LNCAP (cell line): ENCODE data around the gene TMEM174.

Experiments used
- CTCF ChIP-seq: fragments of 450-650 bp; IDR thresholded peaks from 2 replicates; pipeline ENCODE4 v1.5.1; 2017; ENCODE audit warnings: mild to moderate bottlenecking

TMEM174 gene

GRCh38 chr5:73199671-73200070 is 26.7 kb downstream of the TMEM174 start:
- TF ChIP-seq CTCF = no peak

DNA sequence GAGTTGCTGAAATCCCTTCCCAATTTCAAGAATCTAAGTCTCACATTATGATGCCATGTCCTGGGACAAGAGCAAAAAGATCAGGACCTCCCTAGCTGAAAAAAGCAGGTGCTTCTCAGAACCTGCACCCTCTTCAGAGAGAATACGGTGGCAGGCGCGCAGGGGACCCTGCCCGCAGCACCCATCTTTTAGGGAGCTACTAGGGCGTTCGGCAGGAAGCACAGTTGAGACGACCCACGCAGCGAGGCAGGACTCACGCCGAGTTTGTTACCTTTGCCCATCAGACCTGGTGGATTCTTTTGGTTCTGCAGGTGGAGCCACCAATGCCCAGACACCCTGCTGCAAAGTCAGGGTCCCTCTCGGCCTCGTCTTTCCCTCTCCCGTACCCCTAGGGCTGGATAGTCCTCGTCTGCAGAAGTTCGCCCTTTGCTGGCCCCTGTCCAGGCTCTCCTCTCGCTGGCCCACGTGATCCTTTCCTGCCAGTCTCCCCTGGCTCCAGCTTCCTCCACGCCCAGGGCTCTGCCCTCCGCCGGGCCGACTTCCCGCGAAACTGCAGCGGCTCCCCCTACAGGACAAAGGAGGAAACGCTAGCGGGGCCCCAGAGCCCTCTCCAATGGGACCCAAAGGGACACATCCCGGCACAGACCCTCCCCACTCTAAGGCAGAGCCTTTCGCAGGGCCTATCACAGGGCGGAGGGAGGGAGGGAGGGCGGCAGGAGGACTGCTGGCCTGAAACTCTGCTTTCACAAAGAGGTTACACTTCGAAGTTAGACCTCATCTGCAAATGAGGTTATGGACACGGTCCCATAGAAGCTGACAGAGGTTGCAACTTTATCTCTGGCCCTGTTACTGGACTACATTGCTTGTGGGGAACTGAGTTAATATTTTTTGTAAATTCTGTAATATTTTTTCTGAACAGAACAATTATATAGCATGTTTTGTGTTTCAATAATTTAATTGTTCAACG is 28.8 kb downstream of the TMEM174 start:
- TF ChIP-seq CTCF = peak; percentile 94

DNA sequence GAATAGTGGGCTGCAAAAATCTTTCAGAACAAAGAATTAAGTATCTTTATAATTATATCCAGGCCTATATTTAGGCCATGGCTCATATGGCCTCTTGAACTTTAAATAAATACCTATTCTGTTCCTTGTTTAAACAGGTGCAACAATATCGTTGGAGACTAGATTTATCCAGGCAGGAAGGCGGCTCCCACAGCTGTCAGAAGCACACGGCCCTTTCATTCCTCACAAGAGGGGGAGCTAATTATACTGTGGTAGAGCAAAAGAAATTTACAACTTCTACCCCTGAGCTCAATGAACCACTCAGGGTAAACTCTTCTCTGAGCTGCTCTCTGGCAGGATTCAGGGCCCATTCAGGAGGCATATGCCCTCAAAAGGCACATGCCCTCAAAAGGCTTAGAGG is 31.3 kb downstream of the TMEM174 start:
- no peak for TF ChIP-seq CTCF

DNA sequence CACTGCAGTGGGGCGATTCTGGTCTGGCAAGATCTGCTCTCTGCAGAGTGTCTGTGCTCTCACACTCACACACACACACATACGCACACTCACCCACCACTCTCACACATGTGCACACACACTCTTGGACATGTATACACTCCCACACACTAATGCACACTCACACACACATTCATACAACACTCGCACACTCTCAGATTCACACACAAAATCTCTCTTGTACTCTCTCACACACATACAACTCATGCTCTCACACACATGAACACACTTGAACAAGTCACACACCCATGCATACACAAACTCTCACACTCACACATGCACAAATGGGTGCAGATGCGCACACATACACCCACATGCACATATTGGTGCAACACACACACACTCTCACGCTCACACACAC is 31.7 kb downstream of the TMEM174 start:
- TF ChIP-seq CTCF = no peak

- no peak for TF ChIP-seq CTCF
These were observed 32.3 kb downstream of the TMEM174 start for GRCh38 chr5:73205305-73205704.

DNA sequence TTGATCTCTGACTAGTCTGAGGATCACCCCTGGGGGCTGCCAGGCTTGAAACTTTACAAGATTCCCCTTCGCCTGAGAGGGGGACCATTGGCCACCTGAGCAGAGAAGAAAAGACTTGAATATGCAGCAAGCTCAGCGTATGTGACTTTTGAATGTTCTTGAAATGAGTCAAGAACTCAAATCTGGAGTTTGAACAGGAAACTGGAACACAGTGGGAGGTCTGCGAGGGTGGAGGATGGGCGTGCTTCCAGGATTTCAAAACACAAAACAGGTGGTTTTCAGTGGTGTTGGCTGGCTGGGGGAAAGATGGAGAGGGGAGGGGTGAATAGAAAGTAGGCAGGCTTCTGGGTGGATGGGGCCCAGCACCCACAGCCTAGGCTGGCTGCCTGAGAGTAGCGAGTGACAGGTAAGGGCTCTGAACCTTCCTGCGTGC is 40.6 kb downstream of the TMEM174 start:
- TF ChIP-seq CTCF = no peak

DNA sequence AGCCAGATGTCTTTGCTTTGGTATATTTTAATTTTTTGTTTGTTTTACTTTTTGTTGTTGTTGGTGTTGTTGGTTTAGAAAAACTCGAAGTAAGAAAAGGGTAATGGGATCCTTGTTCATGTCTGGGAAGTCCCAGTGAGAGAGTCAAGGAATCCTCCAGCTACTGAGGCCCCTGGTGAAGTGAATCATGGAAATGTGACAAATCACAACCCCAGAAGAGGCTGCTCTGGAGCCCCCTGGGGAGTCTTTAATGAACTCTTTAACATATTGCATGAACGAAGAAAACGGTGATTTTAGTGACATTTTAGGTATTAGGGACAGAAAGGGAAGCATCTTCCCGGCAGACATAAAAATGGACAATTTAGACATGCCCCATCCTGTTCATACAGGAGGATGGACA is 41.3 kb downstream of the TMEM174 start:
- no peak for TF ChIP-seq CTCF
